ELR (cell line): ENCODE results near the gene DCANP1.

Source experiments
- DNase-seq: peaks from one replicate; pipeline ENCODE4 v3.0.0-alpha.2; 2015; ENCODE audit warnings: low read depth

Gene DCANP1

DNA sequence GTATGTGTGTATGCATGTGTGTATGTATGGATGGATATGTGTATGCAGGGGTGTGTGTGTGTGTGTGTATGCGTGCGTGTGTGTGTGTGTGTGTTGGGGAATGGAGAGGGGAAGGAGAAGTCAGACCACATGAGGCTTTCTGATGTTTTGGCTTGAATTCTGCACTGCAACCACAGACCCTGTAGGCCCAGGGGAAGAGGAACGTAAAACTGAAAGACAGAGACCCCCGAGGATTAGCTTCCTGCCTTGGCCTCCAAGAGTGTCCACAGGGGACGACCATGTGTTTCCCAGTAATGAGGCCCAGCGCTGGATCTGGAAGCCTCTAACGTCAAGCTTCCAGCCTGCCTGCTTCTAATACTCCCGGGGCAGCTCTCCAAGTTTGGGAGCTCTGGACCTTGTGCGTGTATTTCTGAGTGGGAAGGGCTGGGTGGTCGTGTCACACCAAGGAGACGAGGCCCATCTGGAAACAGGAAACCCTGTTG lies 5.8 kb downstream of the DCANP1 start:
- DNase-seq = no peak

DNA sequence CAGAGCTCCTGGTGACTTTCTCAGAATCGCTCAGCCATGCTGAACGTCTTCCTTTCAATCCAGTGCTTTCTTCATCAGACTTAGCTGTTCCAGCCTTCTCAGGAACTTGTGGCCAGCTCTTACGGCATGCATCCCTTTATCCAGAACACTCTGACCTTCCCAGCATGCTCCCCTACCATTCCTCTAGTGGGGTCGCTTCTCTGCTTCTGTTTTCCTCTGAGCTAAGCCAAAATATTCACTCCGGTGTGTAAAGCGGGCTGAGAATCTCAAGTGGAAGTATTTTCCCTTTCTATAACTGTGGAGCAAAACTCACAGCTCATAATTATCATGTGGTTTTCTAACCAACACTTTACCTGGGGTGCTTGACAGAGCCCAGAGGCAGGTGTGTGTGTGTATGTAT lies 6.2 kb downstream of the DCANP1 start:
- no peak for DNase-seq

DNA sequence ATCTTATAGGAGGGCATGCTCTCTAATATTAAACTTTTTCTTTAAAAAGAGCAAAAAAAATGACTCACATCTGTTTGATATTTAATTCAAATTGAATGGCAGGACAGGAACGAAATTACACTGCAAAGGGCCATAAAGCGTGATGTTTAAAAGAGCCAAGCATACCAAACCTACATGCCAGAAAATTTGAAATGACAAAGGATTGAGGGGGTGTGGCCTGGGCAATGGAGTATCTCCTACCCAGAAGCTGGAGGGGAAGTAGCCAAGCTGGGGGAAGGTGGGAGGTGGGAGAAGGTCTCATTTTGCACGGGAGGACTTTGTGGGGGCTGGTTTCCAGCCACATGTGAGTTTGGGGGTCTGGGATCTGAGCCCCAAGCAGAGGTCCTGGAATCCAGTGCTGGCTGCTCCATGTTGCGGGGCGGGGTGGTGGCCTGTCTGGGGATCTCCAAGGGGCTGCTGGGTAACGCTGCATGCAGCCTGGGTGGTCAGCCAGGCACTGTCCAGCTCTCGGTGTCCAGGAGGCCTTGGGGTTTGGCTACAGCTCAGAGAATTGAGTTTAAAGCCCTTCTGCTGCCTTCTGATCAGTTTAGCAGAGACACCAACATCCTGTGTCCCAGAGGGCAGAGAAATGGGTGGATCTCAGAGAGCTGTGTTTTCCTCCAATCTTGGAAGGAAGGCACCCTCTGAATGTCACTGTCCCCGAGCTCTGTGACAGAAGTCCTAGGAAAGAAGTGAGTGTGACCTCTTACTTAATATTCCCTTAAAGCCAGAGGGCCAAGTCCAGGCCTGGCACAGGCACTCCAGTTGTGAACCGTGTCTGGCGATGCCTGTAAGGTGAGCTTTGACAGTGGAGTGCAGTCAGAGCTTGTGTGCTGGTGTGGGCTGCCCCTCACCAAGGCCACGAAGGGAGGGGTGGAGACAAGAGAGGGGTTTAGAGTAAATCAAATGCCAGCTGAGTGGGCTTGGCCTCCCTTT lies 7.6 kb downstream of the DCANP1 start:
- DNase-seq = no peak

DNA sequence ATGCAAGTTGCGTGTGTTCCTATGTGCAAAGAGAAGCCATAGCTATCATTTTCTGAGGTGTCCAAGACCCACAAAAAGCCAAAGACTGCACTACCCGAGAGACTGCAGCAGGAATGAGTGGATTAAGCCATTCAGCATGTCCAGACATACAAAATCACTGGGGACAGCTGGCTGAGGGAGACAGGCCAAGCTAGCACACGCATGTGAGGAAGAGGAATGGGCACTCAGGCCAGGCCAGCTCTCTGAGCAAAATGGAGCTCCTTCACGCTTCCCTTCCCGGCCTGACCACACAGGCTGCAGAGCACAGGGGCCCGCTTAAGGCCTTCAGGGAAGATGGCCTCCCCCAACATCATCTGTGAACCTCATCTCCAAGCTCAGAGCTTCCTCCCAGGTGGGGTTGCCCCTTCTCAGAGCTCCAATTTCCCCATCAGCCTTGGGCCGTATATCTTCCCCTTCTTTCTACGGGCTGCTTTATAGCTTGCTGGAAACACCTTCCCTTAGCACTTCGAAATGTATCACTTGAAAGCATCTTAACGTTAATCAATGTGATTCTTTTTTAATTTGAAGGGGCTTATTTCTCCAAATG lies 8.4 kb downstream of the DCANP1 start:
- no peak for DNase-seq

DNA sequence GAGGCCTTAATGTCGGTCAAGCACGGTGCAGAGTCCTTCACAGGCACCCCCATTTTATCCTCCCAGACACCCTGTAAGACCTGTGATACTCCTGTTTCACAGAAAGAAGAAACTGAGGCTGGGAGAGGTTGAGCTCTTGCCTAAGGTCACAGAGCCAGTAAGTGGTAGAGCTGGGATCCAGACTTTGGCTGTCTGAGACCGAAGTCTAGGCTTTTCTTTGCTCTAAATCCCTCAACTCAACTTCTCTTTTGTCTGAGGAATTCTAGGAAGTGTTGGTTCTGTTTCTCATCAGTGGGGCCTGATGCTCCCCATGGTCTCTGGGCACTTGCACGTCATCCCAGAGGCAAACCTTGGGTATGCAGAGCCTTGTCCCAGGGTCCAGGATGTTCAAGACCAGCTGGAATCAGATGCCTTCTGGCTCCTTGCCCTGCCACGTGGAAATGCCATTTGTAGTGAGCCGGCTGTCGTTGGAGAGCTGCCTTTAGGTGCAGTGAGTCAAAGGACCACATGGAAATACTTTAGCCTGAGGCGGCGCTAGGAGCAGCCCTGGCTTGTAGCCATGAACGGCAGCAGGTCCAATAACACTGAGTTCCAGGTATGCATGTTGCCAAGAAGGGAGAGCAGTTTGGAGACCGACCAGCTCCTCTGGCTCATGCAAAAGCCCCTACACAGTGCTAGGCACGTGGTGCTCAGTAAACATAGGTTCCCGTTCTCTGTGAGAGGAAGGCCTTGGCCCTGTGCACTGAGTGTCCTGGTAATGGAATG lies 9.2 kb downstream of the DCANP1 start:
- DNase-seq = peak; percentile 96

DNA sequence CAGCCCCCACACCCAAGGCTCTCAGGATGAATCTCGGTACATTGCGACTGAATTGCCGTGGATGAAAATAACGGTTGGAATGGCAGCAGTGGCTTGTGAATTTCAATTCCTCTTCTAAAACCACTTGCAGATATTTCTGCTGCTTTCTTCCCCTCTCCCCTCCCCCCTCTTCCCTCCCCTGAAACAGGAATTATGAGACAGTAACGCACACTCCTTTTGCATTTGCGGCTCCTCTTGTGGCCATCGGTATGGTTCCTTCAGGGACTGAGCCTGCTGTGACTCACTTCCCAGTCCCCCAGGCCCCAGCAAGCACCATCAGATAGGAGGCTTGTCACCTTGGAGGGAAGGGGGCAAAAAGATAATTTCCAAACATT lies 9.7 kb downstream of the DCANP1 start:
- peak; percentile 75 for DNase-seq

DNA sequence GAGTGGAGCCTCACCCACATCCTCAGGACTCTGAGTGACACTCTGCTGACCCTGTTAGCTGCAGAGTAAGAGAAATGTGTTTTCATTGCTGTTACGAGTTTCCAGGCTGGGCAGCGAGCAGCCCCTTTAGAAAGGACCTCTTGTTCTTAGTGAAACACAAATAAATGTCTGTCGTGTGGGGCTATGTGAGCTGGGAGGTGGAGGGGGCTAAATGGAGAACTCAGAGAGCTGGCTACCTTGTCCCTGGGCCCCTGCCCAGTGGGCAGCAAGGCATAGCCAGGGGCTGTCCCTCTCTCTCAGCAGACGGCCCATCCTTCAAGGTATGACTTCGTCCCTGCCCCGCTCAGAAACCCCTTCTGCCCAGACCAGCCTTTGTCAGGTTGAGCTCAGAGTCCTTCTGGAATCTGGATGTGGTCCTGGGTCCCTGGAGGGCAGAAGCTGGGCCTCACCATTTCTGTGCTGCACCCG lies 10.2 kb downstream of the DCANP1 start:
- DNase-seq = no peak

DNA sequence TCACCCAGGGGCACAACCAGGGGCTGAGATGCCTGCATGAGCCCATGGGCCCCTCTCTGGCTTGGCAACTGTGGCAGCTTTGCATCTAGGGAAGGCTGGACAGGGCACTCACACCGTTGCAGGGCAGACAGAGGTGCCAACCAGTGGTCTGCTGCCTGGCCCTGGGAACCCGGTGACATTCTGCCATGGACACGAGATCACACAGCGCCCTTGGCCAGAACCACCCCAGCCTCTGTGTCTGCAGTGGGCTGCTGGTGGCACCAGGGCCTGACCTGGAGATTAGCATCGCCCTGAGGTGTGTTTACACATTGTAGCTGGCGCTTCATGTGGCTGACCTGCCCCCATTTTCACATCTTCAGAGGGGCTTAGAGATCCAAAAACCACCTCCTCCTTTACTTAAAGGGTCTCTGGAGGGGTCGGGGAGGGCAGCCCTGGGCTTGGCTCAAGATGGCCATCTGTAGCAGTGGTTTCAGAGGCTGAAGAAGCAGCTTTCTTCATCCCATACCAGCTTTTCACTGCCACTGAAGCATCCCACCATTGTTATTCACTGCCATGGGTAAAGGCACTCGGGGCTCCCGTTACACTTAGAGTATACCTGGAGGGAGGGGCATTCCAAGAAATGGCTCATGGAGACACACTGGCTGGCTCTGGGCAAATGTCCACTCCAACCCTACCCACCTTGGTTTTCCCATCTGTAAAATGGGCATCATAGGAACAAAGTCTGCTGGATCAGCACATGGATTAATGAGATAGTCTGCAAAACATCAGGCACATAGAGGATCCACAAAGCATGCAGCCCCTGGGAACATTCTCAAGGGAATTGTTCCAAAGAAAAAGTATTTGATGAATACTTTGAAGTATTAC lies 11.4 kb downstream of the DCANP1 start:
- DNase-seq = no peak

DNA sequence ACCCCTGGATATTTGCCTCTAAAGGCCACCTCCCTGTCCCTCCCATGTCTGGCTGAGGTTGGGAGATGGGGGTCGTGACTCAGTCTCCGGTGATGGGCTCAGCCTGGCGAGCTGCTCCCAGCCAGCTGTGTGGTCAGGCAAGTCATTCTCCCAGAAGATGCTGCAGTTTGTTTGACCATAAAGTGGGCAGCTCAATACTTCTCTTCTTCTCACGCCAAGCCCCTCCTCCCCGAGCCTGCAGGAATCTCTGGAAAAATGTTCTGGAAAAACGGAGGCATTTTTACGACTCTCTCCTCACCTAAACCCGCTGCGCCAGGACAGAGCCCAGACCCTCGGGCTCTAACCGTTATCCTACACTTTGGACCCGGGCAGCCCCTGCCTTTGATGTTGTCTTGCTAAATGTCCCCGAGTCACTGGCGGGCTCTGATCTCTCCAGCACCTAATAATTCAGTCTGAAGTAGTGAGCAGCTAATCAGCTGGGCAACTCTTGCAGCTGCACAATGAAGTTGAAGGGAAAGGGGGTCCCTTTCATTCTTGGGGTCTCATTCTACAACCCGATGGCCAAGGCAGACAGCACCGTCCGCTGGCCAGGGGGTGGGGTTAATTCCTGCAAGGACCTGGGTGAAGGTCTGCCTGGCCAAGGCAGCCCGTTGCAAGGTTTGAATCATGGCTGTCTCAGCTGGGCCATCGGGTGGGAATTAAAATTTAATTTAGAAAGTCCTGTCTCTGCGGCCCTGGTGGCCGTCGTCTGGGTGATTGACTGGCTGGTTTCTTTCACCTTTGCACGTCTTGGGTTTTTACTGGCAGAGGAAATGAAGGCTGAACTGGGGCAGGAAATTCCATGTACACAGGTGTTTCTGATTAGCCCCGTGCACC lies 12.3 kb downstream of the DCANP1 start:
- DNase-seq = peak; percentile 75

DNA sequence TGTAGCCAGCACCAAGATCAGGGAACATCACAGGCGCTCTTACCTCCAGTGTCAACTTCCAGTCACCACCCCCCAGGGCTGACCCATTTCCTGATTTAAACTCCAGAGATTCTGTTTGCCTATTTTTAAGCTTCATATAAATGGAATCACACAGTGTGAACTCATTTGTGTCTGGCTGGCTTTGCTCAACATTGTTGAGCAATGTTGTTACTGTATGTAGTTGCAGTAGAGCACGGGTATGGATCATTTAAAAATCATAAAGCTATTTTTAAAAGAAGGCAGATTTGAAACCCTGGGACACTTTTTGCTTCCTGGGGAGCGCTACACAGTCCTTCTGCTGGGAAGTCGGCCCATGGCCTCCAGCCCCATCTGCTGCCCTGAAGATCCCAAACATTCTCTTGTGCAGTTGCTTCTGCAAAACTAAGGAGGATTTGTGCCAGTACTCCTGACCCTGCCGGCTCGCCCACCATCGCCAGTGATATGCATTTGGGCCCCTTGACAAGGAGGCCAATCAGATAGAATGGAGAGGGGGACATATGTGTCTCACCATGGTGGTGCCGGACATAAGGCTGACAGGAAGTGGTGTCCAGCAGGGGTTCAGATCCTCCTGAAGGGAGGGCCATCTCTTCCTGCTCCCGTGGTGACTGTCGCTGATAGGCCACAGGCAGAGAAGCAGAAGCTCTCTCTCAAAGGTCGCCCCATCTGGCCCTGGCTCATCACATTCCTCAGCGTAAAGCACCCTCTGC lies 13.3 kb downstream of the DCANP1 start:
- peak; percentile 48 for DNase-seq

DNA sequence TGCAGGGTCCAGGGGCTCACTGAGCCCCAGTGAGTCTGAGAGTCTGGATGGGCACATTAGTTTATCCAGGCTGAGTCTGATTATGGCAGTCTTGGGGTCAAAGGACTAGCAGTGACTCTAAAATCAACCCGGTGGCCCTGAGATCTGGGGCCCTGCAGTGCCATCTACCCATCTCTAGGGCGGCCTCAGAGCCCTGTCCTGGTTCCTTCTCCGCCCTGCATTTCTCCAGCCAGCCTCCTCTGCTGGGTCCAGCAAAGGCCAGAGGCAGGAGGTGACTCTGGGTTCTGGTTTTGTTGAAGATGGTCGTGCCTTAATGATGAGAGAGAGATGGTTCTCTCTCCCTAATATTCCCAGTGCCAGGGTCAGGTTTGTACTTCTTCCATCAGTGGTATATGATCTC lies 15.0 kb downstream of the DCANP1 start:
- no peak for DNase-seq

DNA sequence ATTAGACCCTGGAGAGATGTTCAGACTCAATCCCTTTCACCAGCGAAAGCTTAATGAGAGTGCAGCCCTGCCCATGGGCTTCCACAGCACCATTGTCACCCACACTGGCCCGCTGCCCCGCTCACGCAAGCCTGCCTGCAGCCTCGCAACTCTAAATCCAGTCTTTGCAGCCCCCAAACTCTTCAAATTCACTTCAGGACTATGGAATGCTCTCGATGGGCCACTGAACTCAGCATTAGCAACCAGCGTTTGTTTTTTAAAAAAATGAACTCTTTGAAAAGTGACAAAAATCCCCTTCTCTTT lies 17.1 kb downstream of the DCANP1 start:
- DNase-seq = no peak

DNA sequence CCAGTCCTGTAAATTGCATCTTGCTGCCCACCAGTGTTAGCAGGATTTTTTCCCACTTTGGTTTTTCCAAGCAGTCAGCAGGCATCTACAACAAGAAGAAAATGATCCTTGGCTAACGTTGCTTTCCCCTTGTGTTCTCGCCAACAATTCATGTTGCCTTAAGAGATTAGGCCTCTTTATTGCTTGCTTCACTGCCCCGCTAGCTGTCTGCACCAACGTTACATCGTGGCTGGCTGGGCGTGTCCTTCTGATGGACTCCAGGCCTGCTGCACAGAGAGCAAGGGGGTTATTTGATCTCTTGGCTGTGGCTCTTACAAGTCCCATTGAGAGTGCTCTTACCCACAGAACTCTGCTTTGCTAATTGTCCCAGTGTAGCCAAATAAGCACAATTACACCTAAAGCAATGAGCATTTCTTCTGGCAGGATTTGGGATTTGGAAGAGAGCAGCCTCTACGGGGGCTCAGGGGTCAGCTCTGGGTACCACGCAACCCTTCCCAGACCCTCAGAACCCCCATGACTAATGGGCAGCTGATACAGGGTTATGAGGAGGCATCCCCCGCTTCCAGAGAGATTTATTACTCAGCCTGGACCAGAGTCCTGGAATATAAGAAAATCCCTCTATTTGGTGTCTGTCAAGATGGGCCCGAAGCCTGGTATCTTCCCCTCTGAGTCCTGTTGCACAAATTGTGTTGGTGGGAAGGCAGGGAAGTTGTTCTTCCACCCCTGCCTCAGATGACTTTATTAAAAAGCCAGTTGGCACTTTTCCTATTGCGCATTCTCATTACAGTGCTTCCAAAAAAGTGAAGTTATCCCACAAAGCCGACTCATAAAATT lies 17.6 kb downstream of the DCANP1 start:
- DNase-seq = no peak

DNA sequence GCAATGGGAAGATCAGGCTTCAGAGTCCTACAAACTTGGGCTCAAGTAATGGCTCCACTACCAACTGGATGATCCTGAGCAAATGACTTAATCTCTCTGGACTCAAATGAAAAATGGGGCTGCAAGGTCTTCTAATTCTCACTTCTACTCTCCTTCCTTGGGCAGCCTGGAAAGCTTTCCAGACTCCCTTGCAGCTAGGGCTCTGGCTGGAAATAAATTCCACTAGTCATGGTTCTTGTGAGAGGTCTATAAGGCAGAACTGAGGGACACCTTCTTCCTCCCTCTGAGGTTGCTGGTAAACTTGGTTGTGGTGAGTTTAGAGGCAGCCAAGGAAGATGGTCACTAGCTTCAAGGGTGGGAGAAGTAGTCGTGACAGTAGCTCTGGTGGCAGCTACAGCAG lies 18.6 kb downstream of the DCANP1 start:
- no peak for DNase-seq

DNA sequence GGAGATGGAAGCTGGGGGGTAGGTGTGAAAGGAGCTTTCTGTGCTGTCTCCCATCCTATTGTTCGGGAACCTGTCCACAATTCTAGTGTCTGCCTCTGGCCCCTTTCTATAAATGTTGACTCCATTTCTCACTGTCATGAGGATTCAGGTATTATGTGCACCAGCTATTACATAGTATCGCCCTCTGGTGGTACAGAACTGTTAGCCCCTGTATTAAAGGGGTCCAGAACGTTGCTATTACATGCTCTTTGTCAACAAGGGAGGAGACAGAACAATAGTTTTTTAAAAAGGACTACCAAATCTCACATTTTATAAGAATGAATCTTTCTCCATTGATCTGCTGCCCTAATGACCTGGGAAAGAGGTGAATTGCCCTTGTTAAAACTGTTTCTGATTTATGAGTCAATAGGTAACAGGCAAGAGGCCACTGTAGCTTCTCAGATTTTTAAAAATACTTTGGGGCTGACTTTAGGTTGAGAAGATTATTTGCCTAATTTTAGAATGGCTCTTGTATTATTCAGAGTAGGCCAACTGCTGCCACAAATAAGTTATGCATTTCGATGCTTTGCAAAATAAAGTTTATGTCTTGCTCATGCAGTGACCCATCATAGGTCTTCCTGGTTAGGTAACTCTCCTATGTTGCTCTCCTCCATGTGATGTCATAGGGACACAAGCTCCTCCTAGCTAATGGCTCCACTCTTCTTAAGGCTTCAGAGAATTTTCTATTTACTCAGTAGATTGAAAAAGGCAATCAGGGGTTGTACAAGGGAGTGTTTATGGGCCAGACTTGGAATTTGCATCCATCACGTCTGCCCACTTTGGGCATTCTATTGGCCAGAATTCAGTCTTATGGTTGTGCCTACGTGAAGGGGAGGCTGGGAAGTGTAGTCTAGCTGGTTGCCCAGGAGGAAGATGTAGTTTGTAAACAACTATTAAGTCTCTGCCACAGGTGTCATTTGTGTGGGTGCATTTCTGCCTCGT lies 20.8 kb downstream of the DCANP1 start:
- peak; percentile 79 for DNase-seq

DNA sequence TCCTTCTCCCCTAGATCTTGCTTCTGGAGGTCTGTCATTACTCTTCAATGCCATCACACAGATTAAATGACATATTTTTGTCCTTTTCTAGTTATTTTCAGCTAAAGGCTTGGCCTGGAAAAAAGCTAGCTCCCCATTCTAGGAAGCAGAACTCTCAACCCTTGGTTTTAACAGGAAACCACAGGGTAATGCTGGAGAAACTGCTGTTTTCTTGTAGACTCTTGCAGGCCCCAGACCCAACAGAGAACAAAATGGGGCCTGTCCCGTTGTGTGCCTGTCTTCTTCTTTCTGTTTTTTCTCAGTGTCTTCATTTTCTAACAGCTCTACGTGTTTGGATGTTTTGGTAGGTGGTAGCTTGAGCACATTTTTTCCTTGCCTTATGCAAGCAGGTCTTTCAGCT lies 21.5 kb downstream of the DCANP1 start:
- no peak for DNase-seq

DNA sequence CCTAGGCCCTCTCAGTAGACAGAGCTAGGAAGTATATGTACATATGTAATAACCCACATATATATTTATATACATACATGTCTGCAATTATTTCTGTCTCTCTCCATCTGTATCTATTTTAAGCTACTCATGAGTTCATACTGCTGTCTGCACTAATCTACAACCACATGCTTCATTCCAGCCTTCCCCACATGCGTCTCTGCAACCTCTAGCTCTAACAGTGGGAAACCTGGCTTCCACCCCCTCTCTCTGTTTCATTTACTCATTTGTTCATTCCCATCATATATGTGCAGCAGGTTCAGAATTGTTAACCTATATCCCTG lies 23.3 kb downstream of the DCANP1 start:
- no peak for DNase-seq
